HuH-7 (cell line): ENCODE data around the gene HTATSF1.
A peak's percentile ranks its signal among the peaks of the same experiment; 100 is the strongest.

Source experiments
- DNase-seq: peaks from one replicate; pipeline ENCODE4 v3.0.0; 2011; ENCODE audit warnings: low spot score

Gene HTATSF1

GRCh38 chrX:136496764-136497555, 432 bp upstream of the HTATSF1 start:
- DNase-seq, result peak; percentile 53

- no peak for DNase-seq
These were observed 21.7 kb downstream of the HTATSF1 start for GRCh38 chrX:136519069-136519468.

- no peak for DNase-seq
These were observed 26.4 kb downstream of the HTATSF1 start for GRCh38 chrX:136523770-136524169.

- DNase-seq, result no peak
These were observed 28.6 kb downstream of the HTATSF1 start for GRCh38 chrX:136525738-136526606.

DNA sequence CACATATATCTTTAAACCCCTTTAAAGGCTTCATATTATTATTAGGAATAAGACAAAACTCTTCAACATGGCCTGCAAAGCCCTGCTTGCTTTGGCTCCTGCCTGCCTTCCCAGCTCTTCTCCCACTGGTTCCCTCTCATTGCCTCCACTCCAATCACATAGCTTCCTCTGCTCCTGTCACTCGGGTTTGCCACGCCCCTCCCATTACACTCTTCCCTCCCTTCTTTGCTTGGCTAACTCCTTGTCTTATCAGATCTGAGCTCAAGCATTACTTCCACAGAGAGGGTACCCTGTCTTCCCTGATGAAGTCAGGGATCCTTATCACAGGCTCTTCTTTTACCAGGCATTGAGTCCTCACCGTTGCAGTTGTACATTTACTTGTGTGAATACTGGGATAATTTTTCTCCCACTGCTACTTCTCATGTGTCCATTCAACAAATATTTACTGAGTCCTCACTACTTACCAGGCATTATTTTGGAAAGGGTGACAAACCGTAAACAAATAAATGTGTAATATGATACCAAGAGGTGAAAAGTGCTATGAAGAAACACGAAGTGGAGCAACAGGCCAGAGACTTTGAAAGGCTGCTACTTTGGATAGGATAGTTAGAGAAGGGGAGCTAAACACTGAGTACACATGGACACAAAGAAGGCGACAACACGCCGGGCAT, 31.4 kb downstream of the HTATSF1 start:
- peak; percentile 6 for DNase-seq

DNA sequence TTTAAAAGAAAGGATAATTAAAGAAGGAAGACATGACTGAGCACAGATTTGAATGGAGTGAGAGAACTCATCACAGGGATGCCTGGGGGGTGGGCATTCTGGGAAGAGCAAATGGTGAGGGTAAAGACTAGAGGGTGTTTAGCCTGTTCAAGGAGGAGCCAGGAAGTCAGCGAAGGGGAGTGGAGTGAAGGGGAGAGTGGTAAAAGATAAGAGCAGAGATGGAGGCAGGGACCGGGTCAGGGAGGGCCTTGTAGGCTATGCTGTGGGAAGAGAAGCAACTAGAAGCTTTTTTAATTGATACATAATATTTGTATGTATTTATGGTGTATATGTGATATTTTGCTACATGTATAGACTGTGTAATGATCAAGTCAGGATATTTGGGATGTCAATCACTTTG, 32.4 kb downstream of the HTATSF1 start:
- DNase-seq, result no peak

- DNase-seq, result no peak
These were observed 34.6 kb downstream of the HTATSF1 start, which contains the start of gene VGLL1 for GRCh38 chrX:136531951-136532350. Gene VGLL1, plus strand, starts transcription at chrX:136532215. Its CDS starts 3,806 bp downstream, at chrX:136536021.

DNA sequence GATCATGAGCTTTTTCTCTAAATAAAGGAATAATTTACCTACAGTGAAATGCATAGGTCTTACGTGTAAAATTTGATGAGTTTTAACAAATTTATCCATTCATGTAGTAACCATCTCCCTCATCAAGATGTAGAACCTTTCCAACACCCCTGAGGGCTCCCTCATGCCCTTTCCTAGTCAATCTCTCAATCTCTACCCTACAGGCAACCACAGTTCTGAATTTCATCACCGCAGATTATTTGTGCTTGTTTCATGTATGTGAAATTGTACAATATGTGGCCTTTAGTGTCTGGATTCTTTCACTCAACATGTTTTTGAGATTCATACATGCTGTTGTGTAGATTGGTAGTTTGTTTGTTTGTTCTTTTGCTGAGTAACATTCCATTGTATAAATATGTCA, 36.7 kb downstream of the HTATSF1 start:
- DNase-seq, result no peak

- DNase-seq, result no peak
These were observed 41.4 kb downstream of the HTATSF1 start for GRCh38 chrX:136538811-136539210.

GRCh38 chrX:136540226-136540625, 42.8 kb downstream of the HTATSF1 start:
- DNase-seq, result no peak

- DNase-seq, result peak; percentile 6
These were observed 43.9 kb downstream of the HTATSF1 start for GRCh38 chrX:136541294-136541693.

- DNase-seq, result no peak
These were observed 44.9 kb downstream of the HTATSF1 start for GRCh38 chrX:136542281-136542680.

DNA sequence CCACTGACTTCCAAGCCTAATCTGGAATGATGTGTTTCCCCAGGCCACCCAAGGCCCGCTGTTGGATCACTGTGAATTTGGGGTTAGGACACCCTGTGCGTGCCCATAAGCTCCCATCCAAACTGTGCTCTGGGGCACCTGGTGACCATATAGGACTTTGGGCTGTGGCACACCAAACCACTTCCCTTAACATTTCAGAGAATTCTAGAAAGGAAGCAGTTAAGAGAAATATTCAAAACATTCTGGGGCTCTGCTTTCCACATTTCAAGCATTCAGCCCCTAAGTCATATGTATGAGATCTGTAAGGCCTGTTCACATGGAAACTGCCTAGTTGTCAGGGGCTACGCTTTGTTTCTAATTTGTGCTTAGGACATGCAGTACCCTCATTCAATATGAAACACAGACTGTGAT, 49.0 kb downstream of the HTATSF1 start:
- DNase-seq, result no peak

DNA sequence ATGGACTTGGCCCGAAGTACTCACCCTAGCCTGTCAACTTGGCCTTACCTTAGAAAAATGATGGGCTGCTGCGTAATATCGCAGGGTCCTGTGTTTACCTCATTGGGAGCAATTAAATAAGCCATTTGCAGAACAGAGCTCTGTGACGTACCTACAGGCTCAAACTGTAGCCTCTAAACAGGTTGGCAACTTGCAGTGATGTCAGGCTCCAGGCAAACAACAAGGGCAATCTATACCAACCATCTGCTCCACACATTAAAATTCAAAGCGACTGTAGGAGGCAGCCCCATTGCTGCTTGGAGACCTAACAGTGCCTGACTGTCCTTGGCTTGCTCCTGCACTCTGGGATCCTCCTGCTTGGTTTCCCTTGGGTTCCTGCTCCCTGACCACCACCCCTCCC, 51.8 kb downstream of the HTATSF1 start:
- no peak for DNase-seq

DNA sequence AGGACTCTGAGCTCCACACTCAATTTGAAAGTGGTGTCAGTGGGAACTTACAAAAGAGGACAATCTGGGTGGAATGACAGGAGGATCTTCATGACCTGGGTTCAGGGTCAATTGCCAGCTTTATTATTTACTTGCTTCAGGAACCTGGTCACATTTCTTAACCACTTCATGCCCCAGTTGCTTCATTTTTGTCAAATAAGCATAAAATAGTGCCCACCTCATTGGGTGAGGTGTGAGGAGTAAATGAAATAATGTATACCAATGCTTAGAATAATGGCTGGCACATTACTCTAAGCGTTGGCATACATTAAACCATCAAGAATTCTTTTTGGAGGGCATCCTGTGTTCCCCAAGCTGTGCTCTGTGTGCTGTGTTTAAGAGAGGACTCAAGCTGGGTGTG, 54.0 kb downstream of the HTATSF1 start:
- DNase-seq, result no peak

- DNase-seq, result no peak
These were observed 58.3 kb downstream of the HTATSF1 start for GRCh38 chrX:136555694-136556093.
